ENCODE data around the gene NINL.

The NINL gene

GRCh38 chr20:25525867-25526266 lies 59.5 kb downstream of the NINL start:
- H3K27ac ChIP-seq (ENCODE audit: low read length): no peak overlapping the region
- peaks cover 5% of the 10 kb centered on the region; the same call in 1 of the 2 replicates for H3K4me1 ChIP-seq (ENCODE audit: insufficient read depth, low read length)
- no peak overlapping the region for H3K4me3 ChIP-seq (ENCODE audit: low read length)
- H3K36me3 ChIP-seq (ENCODE audit: insufficient read depth, low read depth, low read length): peaks cover 43% of the 10 kb centered on the region
- H3K27me3 ChIP-seq (ENCODE audit: insufficient read depth, low read length): no peaks in the 10 kb centered on the region
- no peaks in the 10 kb centered on the region for H3K9me3 ChIP-seq (ENCODE audit: insufficient read depth, low read depth, low read length)
- H3K9ac ChIP-seq (ENCODE audit: low read depth, low read length): no peak overlapping the region

DNA sequence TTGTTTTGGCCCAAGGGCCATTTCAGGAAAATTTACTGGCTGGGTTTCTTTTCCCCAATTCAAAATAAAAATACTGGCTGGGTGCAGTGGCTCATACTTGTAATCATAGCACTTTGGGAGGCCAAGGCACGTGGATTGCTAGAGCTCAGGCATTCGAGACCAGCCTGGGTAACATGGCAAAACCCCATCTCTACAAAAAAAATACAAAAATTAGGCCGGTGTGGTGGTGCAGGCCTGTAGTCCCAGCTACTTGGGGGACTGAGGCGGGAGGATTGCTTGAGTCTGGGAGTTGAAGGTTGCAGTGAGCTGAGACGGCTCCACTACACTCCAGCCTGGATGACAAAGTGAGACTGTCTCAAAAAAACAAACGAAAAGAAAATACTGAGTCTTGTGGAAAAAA lies 60.0 kb downstream of the NINL start:
- Histone ChIP-seq H3K9me3 (ENCODE audit: insufficient read depth, low read depth, low read length) (no peaks in the 10 kb centered on the region), H3K9ac (ENCODE audit: low read depth, low read length) (no peak overlapping the region), H3K27ac (ENCODE audit: low read length) (no peak overlapping the region), H3K36me3 (ENCODE audit: insufficient read depth, low read depth, low read length) (peaks cover 46% of the 10 kb centered on the region), H3K4me1 (ENCODE audit: insufficient read depth, low read length) (peaks cover 5% of the 10 kb centered on the region; the same call in 1 of the 2 replicates), H3K4me3 (ENCODE audit: low read length) (no peak overlapping the region), H3K27me3 (ENCODE audit: insufficient read depth, low read length) (no peaks in the 10 kb centered on the region)

DNA sequence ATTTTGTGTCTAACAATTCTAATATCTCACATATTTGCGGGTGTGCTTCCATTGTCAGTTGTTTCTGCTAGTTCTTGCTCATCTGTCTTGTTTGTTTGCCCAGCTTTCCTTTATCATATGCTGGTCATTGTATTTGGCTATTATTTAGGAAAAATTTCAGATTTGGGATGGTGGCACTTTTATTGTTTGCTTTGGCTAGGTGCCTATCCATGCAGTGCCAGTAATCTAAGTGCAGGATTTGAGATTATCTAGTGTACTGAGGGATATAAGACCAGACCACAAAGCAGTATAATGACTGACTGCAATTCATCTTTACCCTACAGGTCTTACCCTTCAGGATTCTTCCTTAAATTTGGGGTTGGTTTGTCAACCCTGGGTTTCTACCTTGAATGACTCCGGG lies 63.9 kb downstream of the NINL start:
- peaks cover 9% of the 10 kb centered on the region for H3K9me3 ChIP-seq (ENCODE audit: insufficient read depth, low read depth, low read length)
- H3K4me3 ChIP-seq (ENCODE audit: low read length): no peak overlapping the region
- H3K36me3 ChIP-seq (ENCODE audit: insufficient read depth, low read depth, low read length): peaks cover 66% of the 10 kb centered on the region

DNA sequence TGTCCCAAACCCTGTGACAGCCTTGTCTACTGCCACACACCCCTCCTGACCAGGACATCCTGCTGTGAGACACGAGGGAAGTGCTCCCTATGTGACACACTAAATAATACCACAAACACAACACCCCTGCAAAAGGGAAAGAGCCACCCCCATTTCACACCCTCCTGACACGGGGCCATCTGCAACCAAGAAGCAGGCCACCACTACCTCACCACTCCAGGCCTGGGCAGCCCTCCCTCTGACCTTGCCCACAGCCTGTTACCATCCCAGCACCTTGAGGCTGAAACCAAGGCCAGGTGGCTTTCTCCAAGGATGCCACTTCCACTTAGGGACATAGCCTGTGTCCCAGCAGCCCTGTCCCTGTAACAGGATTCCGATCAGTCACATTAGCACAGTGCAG lies 68.2 kb downstream of the NINL start:
- H3K4me1 ChIP-seq (ENCODE audit: insufficient read depth, low read length): no peaks in the 10 kb centered on the region
- H3K27me3 ChIP-seq (ENCODE audit: insufficient read depth, low read length): no peaks in the 10 kb centered on the region
- H3K9ac ChIP-seq (ENCODE audit: low read depth, low read length): no peak overlapping the region
- H3K36me3 ChIP-seq (ENCODE audit: insufficient read depth, low read depth, low read length): peaks cover 77% of the 10 kb centered on the region
- no peak overlapping the region for H3K27ac ChIP-seq (ENCODE audit: low read length)
- peaks cover 33% of the 10 kb centered on the region for H3K9me3 ChIP-seq (ENCODE audit: insufficient read depth, low read depth, low read length)
- H3K4me3 ChIP-seq (ENCODE audit: low read length): no peak overlapping the region

More for the DNA sequence above, 63.9 kb downstream of the NINL start:
- H3K4me1 ChIP-seq (ENCODE audit: insufficient read depth, low read length): no peaks in the 10 kb centered on the region
- H3K9ac ChIP-seq (ENCODE audit: low read depth, low read length): no peak overlapping the region
- H3K27me3 ChIP-seq (ENCODE audit: insufficient read depth, low read length): no peaks in the 10 kb centered on the region
- H3K27ac ChIP-seq (ENCODE audit: low read length): no peak overlapping the region

DNA sequence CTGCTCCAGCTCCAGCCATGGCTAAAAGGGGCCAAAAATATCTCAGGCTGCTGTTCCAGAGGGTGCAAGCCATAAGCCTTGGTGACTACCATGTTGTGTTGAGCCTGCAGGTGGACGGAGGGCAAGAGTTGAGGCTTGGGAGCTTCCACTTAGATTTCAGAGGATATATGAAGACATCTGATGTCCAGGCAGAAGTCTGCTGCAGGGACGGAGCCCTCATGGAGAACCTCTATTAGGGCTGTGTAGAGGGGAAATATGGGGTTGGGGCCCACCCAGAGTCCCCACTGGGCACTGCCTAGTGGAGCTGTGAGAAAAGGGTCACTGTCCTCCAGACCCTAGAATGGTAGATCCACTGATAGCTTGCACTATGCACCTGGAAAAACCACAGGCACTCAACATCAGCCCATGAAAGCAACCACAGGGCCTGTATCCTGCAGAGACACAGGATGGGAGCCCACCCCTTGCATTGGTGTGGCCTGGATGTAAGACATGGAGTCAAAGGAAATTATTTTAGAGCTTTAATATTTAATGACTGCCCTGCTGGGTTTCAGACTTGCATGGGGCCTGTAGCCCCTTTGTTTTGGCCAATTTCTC lies 70.5 kb downstream of the NINL start:
- Histone ChIP-seq H3K27me3 (ENCODE audit: insufficient read depth, low read length) (no peaks in the 10 kb centered on the region), H3K4me1 (ENCODE audit: insufficient read depth, low read length) (no peaks in the 10 kb centered on the region), H3K9ac (ENCODE audit: low read depth, low read length) (no peak overlapping the region), H3K27ac (ENCODE audit: low read length) (no peak overlapping the region), H3K4me3 (ENCODE audit: low read length) (no peak overlapping the region), H3K9me3 (ENCODE audit: insufficient read depth, low read depth, low read length) (peaks cover 33% of the 10 kb centered on the region), H3K36me3 (ENCODE audit: insufficient read depth, low read depth, low read length) (peaks cover 84% of the 10 kb centered on the region)

- H3K27ac ChIP-seq (ENCODE audit: low read length): no peak overlapping the region
- no peak overlapping the region for H3K4me3 ChIP-seq (ENCODE audit: low read length)
- peaks cover 90% of the 10 kb centered on the region for H3K36me3 ChIP-seq (ENCODE audit: insufficient read depth, low read depth, low read length)
- peaks cover 33% of the 10 kb centered on the region for H3K9me3 ChIP-seq (ENCODE audit: insufficient read depth, low read depth, low read length)
- no peak overlapping the region for H3K9ac ChIP-seq (ENCODE audit: low read depth, low read length)
- no peaks in the 10 kb centered on the region for H3K4me1 ChIP-seq (ENCODE audit: insufficient read depth, low read length)
- H3K27me3 ChIP-seq (ENCODE audit: insufficient read depth, low read length): no peaks in the 10 kb centered on the region
These were observed 71.1 kb downstream of the NINL start for GRCh38 chr20:25514195-25514594.

- Histone ChIP-seq H3K27ac (ENCODE audit: low read length) (no peak overlapping the region), H3K4me3 (ENCODE audit: low read length) (no peak overlapping the region), H3K9me3 (ENCODE audit: insufficient read depth, low read depth, low read length) (peaks cover 33% of the 10 kb centered on the region), H3K36me3 (ENCODE audit: insufficient read depth, low read depth, low read length) (peaks cover 100% of the 10 kb centered on the region), H3K9ac (ENCODE audit: low read depth, low read length) (no peak overlapping the region), H3K27me3 (ENCODE audit: insufficient read depth, low read length) (no peaks in the 10 kb centered on the region), H3K4me1 (ENCODE audit: insufficient read depth, low read length) (no peaks in the 10 kb centered on the region)
These were observed 72.6 kb downstream of the NINL start for GRCh38 chr20:25512709-25513108.

- Histone ChIP-seq H3K9ac (ENCODE audit: low read depth, low read length) (no peak overlapping the region), H3K36me3 (ENCODE audit: insufficient read depth, low read depth, low read length) (peaks cover 100% of the 10 kb centered on the region), H3K4me3 (ENCODE audit: low read length) (no peak overlapping the region), H3K27ac (ENCODE audit: low read length) (no peak overlapping the region), H3K27me3 (ENCODE audit: insufficient read depth, low read length) (no peaks in the 10 kb centered on the region), H3K4me1 (ENCODE audit: insufficient read depth, low read length) (no peaks in the 10 kb centered on the region), H3K9me3 (ENCODE audit: insufficient read depth, low read depth, low read length) (peaks cover 22% of the 10 kb centered on the region)
These were observed 74.1 kb downstream of the NINL start for GRCh38 chr20:25511183-25511582.

GRCh38 chr20:25510721-25511120 lies 74.6 kb downstream of the NINL start:
- H3K4me1 ChIP-seq (ENCODE audit: insufficient read depth, low read length): no peaks in the 10 kb centered on the region
- peaks cover 96% of the 10 kb centered on the region for H3K36me3 ChIP-seq (ENCODE audit: insufficient read depth, low read depth, low read length)
- H3K27ac ChIP-seq (ENCODE audit: low read length): no peak overlapping the region
- H3K27me3 ChIP-seq (ENCODE audit: insufficient read depth, low read length): no peaks in the 10 kb centered on the region
- H3K9ac ChIP-seq (ENCODE audit: low read depth, low read length): no peak overlapping the region
- peaks cover 18% of the 10 kb centered on the region for H3K9me3 ChIP-seq (ENCODE audit: insufficient read depth, low read depth, low read length)
- H3K4me3 ChIP-seq (ENCODE audit: low read length): no peak overlapping the region

DNA sequence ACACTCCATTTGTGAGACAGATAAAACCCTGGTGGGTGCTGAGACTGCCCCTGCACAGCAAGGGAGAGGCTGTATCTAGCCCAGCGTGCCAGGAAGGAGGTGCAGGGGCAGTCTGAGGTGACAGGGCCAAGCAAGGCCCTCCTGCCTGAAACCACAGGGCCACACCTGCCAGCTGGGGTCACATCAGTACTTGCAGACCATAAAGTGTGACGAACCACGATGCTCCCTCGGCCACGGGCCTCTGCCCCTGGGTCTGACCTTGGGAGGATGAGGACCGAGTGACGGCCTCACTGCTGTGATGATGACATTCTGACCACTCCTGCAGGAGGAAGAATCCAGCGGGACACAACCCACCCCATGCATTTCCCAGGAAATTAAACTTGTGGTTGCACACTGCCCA lies 75.1 kb downstream of the NINL start:
- Histone ChIP-seq H3K27me3 (ENCODE audit: insufficient read depth, low read length) (no peaks in the 10 kb centered on the region), H3K4me1 (ENCODE audit: insufficient read depth, low read length) (no peaks in the 10 kb centered on the region), H3K9me3 (ENCODE audit: insufficient read depth, low read depth, low read length) (peaks cover 13% of the 10 kb centered on the region), H3K4me3 (ENCODE audit: low read length) (no peak overlapping the region), H3K36me3 (ENCODE audit: insufficient read depth, low read depth, low read length) (peaks cover 96% of the 10 kb centered on the region), H3K9ac (ENCODE audit: low read depth, low read length) (no peak overlapping the region), H3K27ac (ENCODE audit: low read length) (no peak overlapping the region)

DNA sequence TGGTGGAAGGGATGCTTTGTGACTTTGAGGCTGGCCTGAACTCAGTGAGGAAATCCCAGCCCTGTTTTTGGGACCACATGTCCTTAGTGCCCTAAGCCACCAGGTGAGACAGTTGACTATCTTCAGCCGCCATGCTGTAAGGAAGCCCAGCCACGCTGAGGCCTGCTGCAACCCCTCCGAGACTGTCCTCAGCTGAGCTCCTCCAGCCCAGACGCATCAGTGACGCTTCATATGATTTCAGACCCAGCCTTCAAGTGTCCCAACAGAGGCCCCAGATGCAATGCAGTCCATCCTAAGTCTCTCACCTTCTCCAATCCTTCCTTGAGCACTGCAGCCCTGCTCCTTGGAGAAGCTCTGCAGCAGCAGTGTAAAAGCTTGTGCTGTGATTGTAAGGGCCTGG lies 76.2 kb downstream of the NINL start:
- Histone ChIP-seq H3K4me3 (ENCODE audit: low read length) (no peak overlapping the region), H3K4me1 (ENCODE audit: insufficient read depth, low read length) (no peaks in the 10 kb centered on the region), H3K27me3 (ENCODE audit: insufficient read depth, low read length) (no peaks in the 10 kb centered on the region), H3K9me3 (ENCODE audit: insufficient read depth, low read depth, low read length) (peaks cover 2% of the 10 kb centered on the region), H3K9ac (ENCODE audit: low read depth, low read length) (no peak overlapping the region), H3K27ac (ENCODE audit: low read length) (no peak overlapping the region), H3K36me3 (ENCODE audit: insufficient read depth, low read depth, low read length) (peaks cover 96% of the 10 kb centered on the region)

DNA sequence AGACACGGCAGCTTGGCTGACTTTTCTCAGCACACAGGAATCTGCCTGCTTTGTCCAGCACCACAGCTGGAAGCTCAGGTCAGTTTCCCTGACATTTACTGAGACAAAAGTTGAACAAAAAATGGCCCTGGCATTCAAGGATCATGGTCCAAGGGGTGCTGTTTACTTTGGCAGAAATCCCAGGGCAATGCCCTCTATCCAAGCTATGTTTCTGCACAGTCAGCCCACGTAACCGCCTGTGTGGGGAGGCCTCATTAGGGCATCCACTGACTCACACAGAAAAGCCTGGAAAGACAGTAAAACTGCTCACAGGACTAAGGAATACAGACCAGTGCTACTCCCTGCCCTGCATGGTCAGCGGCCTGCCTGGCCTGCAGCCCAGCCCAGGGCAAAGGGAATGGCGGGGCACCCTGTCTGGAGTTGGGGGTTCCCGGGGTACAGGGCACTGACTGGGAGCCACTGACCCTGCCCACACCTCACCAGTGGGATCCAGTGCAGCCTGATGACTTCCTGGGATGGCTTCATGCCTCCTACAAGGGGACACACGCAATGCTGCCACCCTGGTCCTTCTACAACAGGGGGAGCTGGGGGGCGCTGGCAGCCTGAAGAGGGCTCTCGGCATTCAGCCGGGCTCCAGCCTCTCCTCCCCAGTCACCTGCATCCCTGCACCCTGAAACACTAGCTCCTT lies 77.1 kb downstream of the NINL start:
- H3K9ac ChIP-seq (ENCODE audit: low read depth, low read length): no peak overlapping the region
- no peaks in the 10 kb centered on the region for H3K27me3 ChIP-seq (ENCODE audit: insufficient read depth, low read length)
- no peaks in the 10 kb centered on the region for H3K4me1 ChIP-seq (ENCODE audit: insufficient read depth, low read length)
- H3K36me3 ChIP-seq (ENCODE audit: insufficient read depth, low read depth, low read length): peaks cover 96% of the 10 kb centered on the region
- no peaks in the 10 kb centered on the region for H3K9me3 ChIP-seq (ENCODE audit: insufficient read depth, low read depth, low read length)
- H3K4me3 ChIP-seq (ENCODE audit: low read length): no peak overlapping the region
- H3K27ac ChIP-seq (ENCODE audit: low read length): no peak overlapping the region
